ENCODE results near the gene TBC1D24.
"Not testable (repeated sequence)": the region's sequence is repeated elsewhere in the genome, so short reads cannot be mapped to it uniquely, and the experiment has no call there.

Gene TBC1D24

GRCh38 chr16:2474877-2475412 lies at the start of gene TBC1D24:
TBC1D24 (plus strand) TSS chr16:2475127; CDS start chr16:2496149, 21,022 bp downstream.
- Mint-ChIP-seq H3K27ac (peak within 1 kb of the TSS; percentile 64), H3K9me3 (ENCODE audit: low read depth) (no peaks in the 10 kb centered on the region), H3K4me1 (ENCODE audit: low read depth) (peaks cover 12% of the 10 kb centered on the region), H3K4me3 (peak within 1 kb of the TSS; percentile 74), H3K36me3 (no peaks in the 10 kb centered on the region), H3K27me3 (peaks cover 3% of the 10 kb centered on the region)

- no peaks in the 10 kb centered on the region for H3K9me3 Mint-ChIP-seq (ENCODE audit: low read depth)
- no peak overlapping the region for H3K27ac Mint-ChIP-seq
- no peaks in the 10 kb centered on the region for H3K27me3 Mint-ChIP-seq
- no peaks in the 10 kb centered on the region for H3K36me3 Mint-ChIP-seq
- peaks cover 13% of the 10 kb centered on the region for H3K4me1 Mint-ChIP-seq (ENCODE audit: low read depth)
- no peak overlapping the region for H3K4me3 Mint-ChIP-seq
These were observed 49.0 kb upstream of the TBC1D24 start for GRCh38 chr16:2425825-2426430.

DNA sequence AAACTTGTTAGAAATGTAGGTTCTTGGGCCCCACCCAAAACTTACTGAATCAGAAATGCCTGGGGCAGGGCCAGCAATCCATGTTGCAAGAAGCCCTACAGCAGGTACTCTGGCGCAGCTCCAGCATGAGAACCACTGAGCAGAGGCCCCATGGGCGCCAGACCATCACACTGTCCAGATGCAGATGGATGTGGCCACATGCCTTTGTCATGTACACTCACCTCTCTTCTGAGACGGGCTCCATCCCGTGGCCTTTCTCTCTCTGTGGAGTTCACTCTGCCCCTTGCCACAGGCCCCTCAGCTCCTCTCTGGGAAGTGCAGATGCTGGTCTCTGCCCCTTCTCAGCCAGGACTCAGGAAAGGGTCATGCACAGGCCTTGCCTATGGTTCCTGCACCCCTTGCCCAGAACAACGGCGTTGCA lies 48.0 kb upstream of the TBC1D24 start:
- Mint-ChIP-seq H3K4me3 (no peak overlapping the region), H3K27ac (no peak overlapping the region), H3K36me3 (no peaks in the 10 kb centered on the region), H3K4me1 (ENCODE audit: low read depth) (peaks cover 13% of the 10 kb centered on the region), H3K9me3 (ENCODE audit: low read depth) (no peaks in the 10 kb centered on the region), H3K27me3 (no peaks in the 10 kb centered on the region)

DNA sequence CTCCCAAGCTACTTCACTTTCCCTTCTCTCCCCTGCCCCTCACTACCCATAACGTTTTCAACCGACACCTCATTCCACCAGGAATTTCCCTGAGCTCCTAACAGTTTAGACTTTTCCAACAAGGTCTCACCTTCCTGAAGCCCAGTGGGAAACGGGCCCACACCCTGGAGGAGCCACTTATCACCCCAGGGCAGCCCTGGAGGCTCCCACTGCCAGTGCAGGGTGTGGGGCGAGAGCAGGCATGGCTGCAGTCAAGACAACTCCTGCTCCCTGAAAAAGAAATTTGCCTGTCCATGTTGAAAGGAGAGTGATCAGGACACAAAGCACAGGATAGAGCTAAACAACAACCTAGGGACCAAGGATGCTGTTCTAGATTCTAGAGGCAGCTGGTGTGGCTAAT lies 47.4 kb upstream of the TBC1D24 start:
- peaks cover 13% of the 10 kb centered on the region for H3K4me1 Mint-ChIP-seq (ENCODE audit: low read depth)
- peak overlapping the region; percentile 58 for H3K27ac Mint-ChIP-seq
- no peaks in the 10 kb centered on the region for H3K27me3 Mint-ChIP-seq
- H3K9me3 Mint-ChIP-seq (ENCODE audit: low read depth): no peaks in the 10 kb centered on the region
- H3K36me3 Mint-ChIP-seq: no peaks in the 10 kb centered on the region
- peak overlapping the region; percentile 73 for H3K4me3 Mint-ChIP-seq

- H3K4me3 Mint-ChIP-seq: peak overlapping the region; percentile 85
- H3K36me3 Mint-ChIP-seq: no peaks in the 10 kb centered on the region
- H3K27me3 Mint-ChIP-seq: no peaks in the 10 kb centered on the region
- H3K4me1 Mint-ChIP-seq (ENCODE audit: low read depth): peaks cover 13% of the 10 kb centered on the region
- H3K27ac Mint-ChIP-seq: peak overlapping the region; percentile 58
- H3K9me3 Mint-ChIP-seq (ENCODE audit: low read depth): no peaks in the 10 kb centered on the region
These were observed 46.7 kb upstream of the TBC1D24 start for GRCh38 chr16:2428051-2428783.

DNA sequence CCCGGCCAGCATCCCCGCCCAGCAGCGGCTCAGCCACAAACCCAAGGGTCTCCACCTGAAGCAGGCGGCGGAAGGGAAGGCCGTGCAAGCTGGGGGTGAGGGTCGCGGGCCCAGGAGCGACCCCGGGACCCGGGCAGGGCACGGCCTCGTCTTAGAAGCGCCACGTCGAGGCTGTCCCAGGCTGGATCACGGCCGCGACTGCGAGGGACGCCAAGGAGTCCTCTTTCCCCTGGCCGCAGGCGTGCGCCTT lies 46.2 kb upstream of the TBC1D24 start:
- peak overlapping the region; percentile 85 for H3K4me3 Mint-ChIP-seq
- no peak overlapping the region for H3K27ac Mint-ChIP-seq
- peaks cover 13% of the 10 kb centered on the region for H3K4me1 Mint-ChIP-seq (ENCODE audit: low read depth)
- no peaks in the 10 kb centered on the region for H3K27me3 Mint-ChIP-seq
- H3K36me3 Mint-ChIP-seq: no peaks in the 10 kb centered on the region
- H3K9me3 Mint-ChIP-seq (ENCODE audit: low read depth): no peaks in the 10 kb centered on the region

DNA sequence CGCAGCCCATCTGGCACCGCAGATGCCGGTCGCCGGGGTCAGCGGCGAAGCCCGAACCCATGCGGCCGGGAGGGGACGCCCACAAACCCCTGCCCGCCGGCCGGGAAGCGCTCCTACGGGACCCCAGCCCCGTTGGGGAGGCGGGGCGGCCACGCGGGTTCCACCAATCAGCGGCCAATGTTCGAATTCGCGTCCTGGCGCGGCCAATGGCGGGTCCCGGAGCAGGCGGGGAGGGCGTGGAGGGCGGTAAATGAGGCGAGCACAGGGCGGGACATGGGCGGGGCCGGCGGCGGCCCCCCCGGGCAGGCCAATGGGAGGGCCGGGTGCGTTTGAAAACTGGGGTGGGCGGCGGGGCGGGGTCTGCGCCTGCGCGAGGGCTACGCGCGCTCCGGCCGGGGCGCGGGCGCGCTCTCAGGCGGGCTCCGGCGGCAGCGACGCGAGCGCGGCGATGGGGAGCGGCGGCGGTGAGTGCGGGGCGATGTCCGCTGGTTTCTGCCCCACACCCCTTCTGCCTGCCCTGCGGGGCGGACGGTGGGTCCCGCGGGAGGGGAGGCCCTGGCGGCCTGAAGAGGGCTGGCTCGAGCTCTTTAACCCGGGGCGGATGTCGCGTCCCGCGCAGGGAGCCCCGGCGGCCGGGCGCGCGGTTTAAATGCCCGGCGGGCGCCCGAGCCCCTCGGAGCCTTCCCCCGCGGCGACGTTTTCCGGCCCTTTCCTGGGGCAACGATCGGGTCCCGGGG lies 45.7 kb upstream of the TBC1D24 start, which contains the start of gene CCNF:
Gene CCNF (plus strand): TSS at position 414 of the 737 bp plus-strand sequence. CDS start 35 bp downstream, at position 449.
- peak within 1 kb of the TSS; percentile 90 for H3K4me3 Mint-ChIP-seq
- no peaks in the 10 kb centered on the region for H3K36me3 Mint-ChIP-seq
- no peaks in the 10 kb centered on the region for H3K27me3 Mint-ChIP-seq
- no peaks in the 10 kb centered on the region for H3K9me3 Mint-ChIP-seq (ENCODE audit: low read depth)
- H3K27ac Mint-ChIP-seq: peak within 1 kb of the TSS; percentile 58
- peaks cover 13% of the 10 kb centered on the region for H3K4me1 Mint-ChIP-seq (ENCODE audit: low read depth)

GRCh38 chr16:2429771-2430663 lies 44.9 kb upstream of the TBC1D24 start:
- no peaks in the 10 kb centered on the region for H3K27me3 Mint-ChIP-seq
- H3K4me3 Mint-ChIP-seq: peak overlapping the region; percentile 90
- H3K9me3 Mint-ChIP-seq (ENCODE audit: low read depth): no peaks in the 10 kb centered on the region
- H3K36me3 Mint-ChIP-seq: no peaks in the 10 kb centered on the region
- H3K27ac Mint-ChIP-seq: peak overlapping the region; percentile 42
- H3K4me1 Mint-ChIP-seq (ENCODE audit: low read depth): peaks cover 13% of the 10 kb centered on the region

DNA sequence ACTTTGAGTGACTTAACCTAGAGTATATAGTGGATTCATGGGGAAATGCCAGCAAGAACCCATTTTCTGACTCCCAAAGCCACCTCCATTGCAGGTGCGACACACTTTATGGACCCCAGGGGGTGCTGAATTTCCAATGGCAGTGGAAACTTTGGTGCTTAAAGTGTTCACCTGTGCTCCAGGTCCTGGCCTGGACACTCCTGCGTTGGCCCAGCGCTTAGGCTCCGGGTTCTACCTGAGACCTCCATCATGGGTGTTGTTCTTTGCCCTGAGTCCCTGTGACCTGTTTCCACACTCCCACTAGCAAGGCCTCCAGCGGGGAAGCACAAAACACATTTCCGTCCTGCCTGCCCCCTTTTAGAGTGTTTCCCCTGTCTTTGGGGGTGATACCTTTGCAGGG lies 42.6 kb upstream of the TBC1D24 start:
- no peak overlapping the region for H3K4me3 Mint-ChIP-seq
- H3K4me1 Mint-ChIP-seq (ENCODE audit: low read depth): peaks cover 13% of the 10 kb centered on the region
- no peaks in the 10 kb centered on the region for H3K9me3 Mint-ChIP-seq (ENCODE audit: low read depth)
- H3K27me3 Mint-ChIP-seq: no peaks in the 10 kb centered on the region
- H3K36me3 Mint-ChIP-seq: no peaks in the 10 kb centered on the region
- H3K27ac Mint-ChIP-seq: no peak overlapping the region

GRCh38 chr16:2432801-2433505 lies 42.0 kb upstream of the TBC1D24 start:
- H3K4me3 Mint-ChIP-seq: no peak overlapping the region
- H3K36me3 Mint-ChIP-seq: no peaks in the 10 kb centered on the region
- no peak overlapping the region for H3K27ac Mint-ChIP-seq
- H3K4me1 Mint-ChIP-seq (ENCODE audit: low read depth): peaks cover 13% of the 10 kb centered on the region
- H3K27me3 Mint-ChIP-seq: no peaks in the 10 kb centered on the region
- no peaks in the 10 kb centered on the region for H3K9me3 Mint-ChIP-seq (ENCODE audit: low read depth)

DNA sequence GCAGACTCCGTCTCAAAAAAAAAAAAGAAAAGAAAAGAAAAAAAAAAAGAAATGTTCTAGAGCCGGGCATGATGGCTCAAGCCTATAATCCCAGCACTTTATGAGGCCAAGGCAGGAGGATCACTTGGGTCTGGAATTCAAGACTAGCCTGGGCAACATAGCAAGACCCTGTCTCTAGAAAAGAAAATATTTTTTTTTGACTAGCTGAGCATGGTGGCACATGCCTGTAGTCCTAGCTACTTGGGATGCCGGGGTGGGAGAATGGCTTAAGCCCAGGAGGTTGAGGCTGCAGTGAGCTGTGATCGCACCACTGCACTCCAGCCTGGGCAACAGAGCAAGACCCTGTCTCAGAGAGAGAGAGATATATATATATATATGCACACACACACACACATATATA lies 39.7 kb upstream of the TBC1D24 start:
- not testable (repeated sequence) for H3K9me3 Mint-ChIP-seq (ENCODE audit: low read depth); H3K4me1 Mint-ChIP-seq (ENCODE audit: low read depth); H3K27ac Mint-ChIP-seq; H3K4me3 Mint-ChIP-seq; H3K27me3 Mint-ChIP-seq; H3K36me3 Mint-ChIP-seq

DNA sequence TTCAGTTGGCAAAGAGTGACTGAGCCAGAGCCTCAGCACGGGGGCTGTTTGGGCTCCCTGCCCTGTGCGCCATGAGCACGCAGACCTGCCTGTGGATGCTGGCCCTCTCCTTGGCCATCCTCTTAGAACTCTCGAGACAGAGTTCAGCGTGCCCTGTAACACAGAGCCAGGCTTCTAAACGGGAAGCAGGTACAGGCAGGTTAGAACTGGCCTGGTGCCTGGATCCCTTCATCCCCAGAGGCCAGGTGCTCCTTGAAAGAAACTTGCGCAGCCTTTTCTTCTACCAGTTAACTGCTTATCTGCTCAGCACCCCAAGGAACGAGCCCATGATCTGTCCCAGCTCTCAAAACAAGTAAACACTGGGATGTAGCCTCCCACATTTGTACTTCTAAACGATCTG lies 38.8 kb upstream of the TBC1D24 start:
- Mint-ChIP-seq H3K27ac (no peak overlapping the region), H3K4me3 (no peak overlapping the region), H3K9me3 (ENCODE audit: low read depth) (no peaks in the 10 kb centered on the region), H3K36me3 (peaks cover 3% of the 10 kb centered on the region), H3K4me1 (ENCODE audit: low read depth) (peaks cover 2% of the 10 kb centered on the region), H3K27me3 (no peaks in the 10 kb centered on the region)

- peaks cover 2% of the 10 kb centered on the region for H3K4me1 Mint-ChIP-seq (ENCODE audit: low read depth)
- peaks cover 3% of the 10 kb centered on the region for H3K36me3 Mint-ChIP-seq
- no peaks in the 10 kb centered on the region for H3K27me3 Mint-ChIP-seq
- H3K27ac Mint-ChIP-seq: no peak overlapping the region
- no peaks in the 10 kb centered on the region for H3K9me3 Mint-ChIP-seq (ENCODE audit: low read depth)
- H3K4me3 Mint-ChIP-seq: no peak overlapping the region
These were observed 37.7 kb upstream of the TBC1D24 start for GRCh38 chr16:2437032-2437790.
